ENCODE measurements around the gene EFCAB7.
A peak's percentile ranks its signal among the peaks of the same experiment; 100 is the strongest.
"Not testable (repeated sequence)": the region's sequence is repeated elsewhere in the genome, so short reads cannot be mapped to it uniquely, and the experiment has no call there.

Gene EFCAB7

GRCh38 chr1:63548877-63549276 is 25.6 kb downstream of the EFCAB7 start:
- no peak for DNase-seq

- DNase-seq, result no peak
Observed at GRCh38 chr1:63555480-63555879, 32.2 kb downstream of the EFCAB7 start.

GRCh38 chr1:63557365-63557987 is 34.2 kb downstream of the EFCAB7 start:
- DNase-seq, result peak; percentile 4

- no peak for DNase-seq
Observed at GRCh38 chr1:63559357-63559756, 36.0 kb downstream of the EFCAB7 start.

GRCh38 chr1:63563745-63564144 is 40.4 kb downstream of the EFCAB7 start:
- no peak for DNase-seq

GRCh38 chr1:63569068-63569467 is 45.7 kb downstream of the EFCAB7 start:
- no peak for DNase-seq

GRCh38 chr1:63569640-63570316 is 46.5 kb downstream of the EFCAB7 start:
- DNase-seq, result no peak

GRCh38 chr1:63572686-63573085 is 49.4 kb downstream of the EFCAB7 start:
- DNase-seq, result not testable (repeated sequence)

- DNase-seq, result not testable (repeated sequence)
Observed at GRCh38 chr1:63574203-63574796, 51.0 kb downstream of the EFCAB7 start.

- DNase-seq, result no peak
Observed at GRCh38 chr1:63575340-63575826, 52.1 kb downstream of the EFCAB7 start.

GRCh38 chr1:63586326-63586725 is 63.0 kb downstream of the EFCAB7 start:
- not testable (repeated sequence) for DNase-seq

- DNase-seq, result no peak
Observed at GRCh38 chr1:63590166-63590560, 66.8 kb downstream of the EFCAB7 start.

GRCh38 chr1:63592536-63593302 is 69.4 kb downstream of the EFCAB7 start:
- no peak for DNase-seq

GRCh38 chr1:63593303-63593885 is 70.1 kb downstream of the EFCAB7 start, which contains the start of gene PGM1:
PGM1 (plus strand) TSS chr1:63593411; CDS start chr1:63593489, 78 bp downstream.
- peak; percentile 68 for DNase-seq

GRCh38 chr1:63593886-63594605 is 70.7 kb downstream of the EFCAB7 start:
- DNase-seq, result peak; percentile 63

GRCh38 chr1:63595435-63595834 is 72.1 kb downstream of the EFCAB7 start:
- DNase-seq, result no peak

GRCh38 chr1:63599799-63600198 is 76.5 kb downstream of the EFCAB7 start:
- no peak for DNase-seq

GRCh38 chr1:63600248-63600647 is 76.9 kb downstream of the EFCAB7 start:
- DNase-seq, result no peak

- DNase-seq, result no peak
Observed at GRCh38 chr1:63601061-63601460, 77.7 kb downstream of the EFCAB7 start.

GRCh38 chr1:63601463-63601862 is 78.1 kb downstream of the EFCAB7 start:
- no peak for DNase-seq

GRCh38 chr1:63601912-63602311 is 78.6 kb downstream of the EFCAB7 start:
- DNase-seq, result no peak

GRCh38 chr1:63602629-63603028 is 79.3 kb downstream of the EFCAB7 start:
- no peak for DNase-seq
